SH-SY5Y (cell line): ENCODE measurements around the gene GNAT2.

ENCODE experiments used
- GATA2 ChIP-seq: IDR thresholded peaks from 2 replicates; pipeline ENCODE4 v1.6.1; 2011; ENCODE audit warnings: mild to moderate bottlenecking, low read depth, low read length
- GATA3 ChIP-seq: IDR thresholded peaks from 2 replicates; pipeline ENCODE4 v1.6.1; 2011; ENCODE audit warnings: low read depth, mild to moderate bottlenecking, low read length, moderate library complexity

DNA sequence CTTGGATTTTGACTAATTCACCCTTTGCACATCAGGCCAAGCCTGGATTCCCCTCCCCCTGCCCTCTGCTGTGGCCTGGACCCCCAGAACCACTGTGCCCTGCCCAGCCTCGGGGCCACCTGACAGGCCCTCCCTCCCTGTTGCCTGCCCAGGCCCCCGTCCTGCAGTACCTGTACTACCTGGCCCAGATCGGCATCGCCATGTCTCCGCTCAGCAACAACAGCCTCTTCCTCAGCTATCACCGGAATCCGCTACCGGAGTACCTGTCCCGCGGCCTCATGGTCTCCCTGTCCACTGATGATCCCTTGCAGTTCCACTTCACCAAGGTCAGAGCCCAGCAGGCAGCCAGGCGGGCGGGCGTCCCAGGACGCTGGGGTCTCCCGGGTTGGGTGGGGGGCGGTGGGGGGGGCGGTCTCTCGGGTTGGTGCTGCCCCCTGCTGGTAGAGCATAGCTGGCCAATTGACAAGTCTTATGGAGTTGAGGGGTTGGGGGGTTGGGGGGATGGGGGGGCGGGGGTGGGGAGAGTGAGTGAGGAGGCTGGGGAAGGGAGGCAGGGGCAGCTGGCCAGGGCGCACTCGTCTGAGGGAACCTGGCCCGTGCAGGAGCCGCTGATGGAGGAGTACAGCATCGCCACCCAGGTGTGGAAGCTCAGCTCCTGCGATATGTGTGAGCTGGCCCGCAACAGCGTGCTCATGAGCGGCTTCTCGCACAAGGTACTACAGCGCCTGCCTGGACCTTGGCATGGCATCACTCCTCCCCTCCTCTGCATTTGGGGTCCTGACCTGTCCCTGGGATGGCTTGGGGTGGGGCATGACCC lies 10.9 kb upstream of the GNAT2 start:
- TF ChIP-seq GATA3, result no peak
- no peak for TF ChIP-seq GATA2
